NCI-H1092 (cell line): ENCODE results near the gene SLC6A9.
A peak's percentile ranks its signal among the peaks of the same experiment; 100 is the strongest.

Source experiments
- DNase-seq: peaks from one replicate; lab custom pipeline; 2025; lab: John Stamatoyannopoulos, UW

Gene SLC6A9

DNA sequence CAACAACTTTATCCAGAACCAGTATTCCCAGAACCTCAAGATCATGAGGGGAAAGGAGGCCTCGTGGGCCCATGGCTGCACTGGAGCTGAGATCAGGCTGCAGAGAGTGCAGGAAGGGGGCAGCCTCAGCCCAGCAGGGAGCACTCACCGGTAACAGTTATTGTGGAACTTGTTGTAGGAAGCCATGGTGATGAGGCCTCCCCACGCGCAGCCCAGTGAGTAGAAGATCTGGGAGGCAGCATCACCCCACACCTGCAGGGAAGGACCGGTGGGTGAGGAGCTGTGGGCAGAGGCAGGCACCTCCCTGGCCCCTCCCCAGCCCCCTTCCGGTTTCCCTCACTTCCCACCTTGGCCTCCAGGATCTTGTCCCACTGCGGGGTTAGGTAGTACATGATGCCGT, 29.1 kb downstream of the SLC6A9 start:
- no peak for DNase-seq

DNA sequence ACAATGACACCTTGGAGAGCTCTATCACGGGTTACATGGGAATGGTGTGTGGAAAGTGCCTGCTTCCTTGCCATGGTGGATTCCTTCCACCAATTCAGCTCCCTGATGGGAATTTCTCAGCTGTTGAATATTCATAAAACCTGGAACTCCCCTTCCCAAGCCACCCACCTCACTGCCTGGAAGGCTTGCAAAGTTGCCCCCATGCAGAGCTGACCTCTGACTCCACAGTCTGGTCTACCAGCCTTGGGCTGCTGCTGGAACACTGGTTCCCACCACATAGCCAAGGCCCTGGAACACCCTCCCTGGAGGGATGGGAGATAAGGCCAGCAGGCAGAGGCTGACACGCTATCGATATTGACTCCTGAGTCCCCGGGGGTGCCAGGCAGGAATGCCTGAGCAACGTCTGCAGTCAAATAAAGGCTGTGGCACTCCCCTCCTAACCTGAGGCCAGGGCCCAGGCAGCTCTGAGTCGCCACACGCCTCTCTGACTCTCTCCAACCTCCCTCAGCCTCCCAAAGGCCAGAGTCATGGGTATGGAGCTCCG, 31.1 kb downstream of the SLC6A9 start:
- no peak for DNase-seq

DNA sequence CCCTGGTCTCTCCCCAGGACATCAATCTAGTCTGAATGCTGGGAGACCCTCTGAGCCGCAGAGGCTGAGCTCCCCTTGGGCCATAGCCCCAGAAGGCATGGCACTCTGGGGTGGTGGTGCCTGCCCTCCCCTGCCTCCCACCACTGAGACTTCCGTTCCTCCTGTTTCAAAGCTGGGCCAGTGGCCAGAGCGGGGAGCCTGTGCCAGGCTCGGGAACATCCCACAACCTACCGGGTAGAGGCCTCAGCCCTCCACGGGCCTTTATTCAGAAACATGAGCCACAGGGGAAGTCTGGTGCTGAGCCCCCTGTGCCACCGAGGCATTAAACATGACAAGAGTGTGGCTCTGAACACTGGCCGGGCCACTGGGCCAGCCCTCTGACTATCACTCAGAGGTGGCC, 31.8 kb downstream of the SLC6A9 start:
- no peak for DNase-seq

DNA sequence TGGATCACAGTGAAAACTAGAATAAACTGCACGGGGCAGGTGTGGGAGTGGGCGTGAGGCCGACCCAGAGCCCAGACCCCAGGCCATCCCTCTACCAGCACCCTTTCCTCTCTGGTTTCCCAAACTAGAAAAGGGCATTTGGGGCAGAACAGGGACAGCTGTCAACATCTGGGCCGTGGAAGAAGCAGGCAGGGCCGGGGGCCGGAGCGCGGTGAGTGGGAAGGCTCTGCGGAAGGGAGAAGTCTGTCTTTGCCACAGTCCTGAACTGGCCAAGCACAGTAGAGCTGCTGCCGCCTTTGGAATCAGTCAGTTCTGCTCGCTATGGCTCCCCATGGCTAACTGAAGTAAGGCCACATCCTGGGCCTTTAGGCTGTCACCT, 33.3 kb downstream of the SLC6A9 start:
- no peak for DNase-seq

DNA sequence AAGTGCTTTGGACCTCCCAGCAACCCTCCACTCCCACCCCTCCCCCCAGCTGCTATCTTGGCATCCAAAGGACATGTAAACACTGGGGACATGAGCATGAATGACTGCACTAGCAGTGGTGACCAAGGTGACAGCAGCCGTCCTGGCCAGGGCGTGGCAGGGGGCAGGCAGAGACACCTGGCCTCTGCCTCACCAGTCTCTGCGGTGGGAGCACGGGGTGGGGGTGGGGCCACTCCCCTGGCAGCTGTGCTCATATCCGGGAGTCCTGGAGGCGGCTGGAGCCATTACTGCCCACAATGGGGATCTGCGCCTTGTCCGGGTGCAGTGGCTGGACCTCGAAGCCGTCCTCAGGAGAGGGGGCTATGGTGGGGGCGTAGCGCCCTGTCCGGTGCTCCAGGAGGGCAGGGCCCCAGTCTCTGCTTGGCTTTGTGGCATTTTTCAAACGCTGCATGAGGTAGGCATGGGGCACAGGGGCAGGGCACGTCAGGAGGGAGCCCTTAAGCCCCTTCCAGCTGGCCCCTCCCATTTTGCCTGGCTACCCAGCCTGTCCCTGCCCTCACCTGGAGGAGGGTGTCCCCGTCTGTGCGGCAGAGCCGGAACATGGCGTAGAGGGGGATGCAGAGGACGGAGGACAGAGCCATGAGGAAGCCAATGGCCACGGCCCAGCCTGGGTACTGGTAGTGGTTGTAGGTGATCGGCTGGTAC, 33.8 kb downstream of the SLC6A9 start:
- no peak for DNase-seq

DNA sequence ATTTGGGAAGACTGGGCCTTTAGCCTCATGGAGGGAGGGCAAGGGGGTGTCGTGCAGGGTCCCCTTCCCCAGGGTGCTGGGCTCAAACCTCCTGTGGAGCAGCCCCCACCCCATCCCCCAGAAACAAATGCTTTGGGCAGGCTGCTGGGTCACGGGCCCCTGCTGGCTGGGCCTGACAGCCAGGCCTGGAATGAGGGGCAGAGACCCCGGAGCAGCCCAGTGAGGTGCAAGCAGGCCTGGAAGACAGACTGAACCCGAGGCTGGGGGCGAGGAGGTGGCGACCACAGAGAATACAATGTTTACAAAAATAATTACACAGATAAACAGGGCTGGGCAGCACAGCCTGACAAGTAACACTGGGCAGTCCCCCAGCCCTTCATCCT, 34.5 kb downstream of the SLC6A9 start:
- DNase-seq: no peak

DNA sequence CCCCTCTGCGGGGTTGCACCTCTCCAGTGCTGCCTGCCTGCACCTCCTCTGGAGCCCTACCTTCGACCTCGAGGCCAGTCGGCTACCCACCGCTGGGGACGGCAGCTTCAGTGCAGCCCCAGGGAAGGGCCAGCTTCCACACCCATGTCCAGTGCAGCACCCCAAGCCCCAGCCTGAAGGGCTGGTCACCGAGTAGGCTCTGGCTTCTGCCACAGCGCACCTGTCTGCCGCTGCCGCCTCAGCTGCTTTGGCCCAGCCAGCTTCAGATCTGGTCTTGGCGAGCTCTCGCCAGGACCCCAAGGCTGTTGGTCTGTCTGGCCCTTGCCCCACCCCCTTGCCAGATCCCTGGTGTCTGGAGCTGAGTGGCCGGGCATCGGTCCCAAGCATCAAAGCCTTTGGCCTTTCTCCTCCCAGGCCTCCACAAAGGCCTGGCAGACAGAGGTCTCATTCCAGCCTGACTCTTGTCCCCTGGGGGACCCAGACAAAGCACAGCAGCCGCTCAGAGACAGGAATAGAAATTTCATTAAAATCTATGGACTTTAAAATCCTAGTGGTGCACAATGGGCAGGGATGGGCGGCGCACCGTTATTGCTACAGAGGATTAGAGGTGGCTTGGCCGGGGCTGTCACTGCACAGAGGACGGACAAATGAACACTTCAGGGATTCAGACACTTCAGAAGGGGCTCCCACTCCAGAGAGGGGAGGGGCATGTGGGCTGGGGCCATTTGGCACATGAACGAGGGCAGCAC, 35.1 kb downstream of the SLC6A9 start:
- DNase-seq: no peak

DNA sequence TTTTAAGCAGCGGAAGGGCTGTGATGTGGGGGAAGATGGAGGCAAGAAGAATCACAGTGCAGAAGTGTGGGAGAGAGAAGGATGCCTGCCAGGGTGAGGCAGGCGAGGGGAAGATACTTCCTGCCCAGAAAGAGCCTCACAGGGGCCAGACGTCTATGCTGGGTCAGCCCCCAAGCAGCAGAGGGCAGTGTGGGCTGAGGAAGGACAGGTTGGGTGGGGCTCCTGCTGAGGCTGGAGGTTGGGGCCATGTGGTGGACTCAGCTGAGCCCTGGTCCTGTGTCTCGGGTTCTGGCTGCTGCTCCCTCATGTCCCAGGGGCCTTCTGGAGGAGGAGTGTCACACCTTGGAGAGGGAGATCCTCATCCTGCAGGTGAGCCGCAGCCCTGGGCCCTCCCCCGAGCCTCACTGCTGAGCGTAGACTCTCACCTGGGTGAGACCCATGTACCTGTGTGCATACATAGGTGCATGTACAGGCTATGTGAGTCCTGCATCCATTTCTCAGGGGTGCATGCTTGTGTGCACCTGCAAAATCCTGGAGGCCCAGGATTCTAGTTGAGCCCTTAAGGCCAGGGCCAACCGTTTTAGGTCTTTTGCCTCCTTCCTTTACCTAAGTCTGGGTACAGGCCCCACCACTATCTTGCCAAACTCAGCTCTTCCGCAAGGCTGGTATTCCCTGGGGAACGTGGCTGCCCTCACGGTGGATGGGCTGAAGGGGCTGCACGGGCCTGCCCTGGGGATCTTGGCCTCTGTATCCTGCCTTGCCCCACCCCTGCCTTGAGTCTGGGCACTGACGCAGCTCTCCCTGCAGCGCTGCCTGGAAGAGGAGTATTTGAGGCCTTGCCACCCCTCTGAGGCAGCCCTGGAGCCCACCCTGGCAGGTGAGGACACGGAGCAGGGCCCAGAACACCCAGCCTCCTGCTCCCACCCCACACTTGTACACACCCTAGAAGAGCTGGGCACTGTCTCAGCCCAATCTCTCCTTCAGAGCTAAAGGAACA, 36.2 kb downstream of the SLC6A9 start:
- DNase-seq: no peak

DNA sequence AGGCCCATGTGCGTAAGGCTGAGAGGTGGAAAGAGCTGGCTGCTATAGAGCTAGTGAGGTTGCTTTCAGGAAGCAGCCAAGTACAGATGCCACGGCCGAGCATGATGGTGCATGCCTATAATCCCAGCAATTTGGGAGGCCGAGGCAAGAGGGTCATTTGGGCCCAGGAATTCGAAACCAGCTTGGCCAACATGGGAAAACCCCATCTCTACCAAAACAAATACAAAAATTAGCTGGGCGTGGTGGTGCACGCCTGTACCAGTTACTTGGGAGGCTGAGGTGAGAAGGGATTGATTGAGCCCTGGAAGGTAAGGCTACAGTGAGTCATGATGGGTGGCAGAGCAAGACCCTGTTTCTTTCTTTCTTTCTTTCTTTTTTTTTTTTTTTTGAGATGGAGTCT, 37.2 kb downstream of the SLC6A9 start:
- DNase-seq: no peak

DNA sequence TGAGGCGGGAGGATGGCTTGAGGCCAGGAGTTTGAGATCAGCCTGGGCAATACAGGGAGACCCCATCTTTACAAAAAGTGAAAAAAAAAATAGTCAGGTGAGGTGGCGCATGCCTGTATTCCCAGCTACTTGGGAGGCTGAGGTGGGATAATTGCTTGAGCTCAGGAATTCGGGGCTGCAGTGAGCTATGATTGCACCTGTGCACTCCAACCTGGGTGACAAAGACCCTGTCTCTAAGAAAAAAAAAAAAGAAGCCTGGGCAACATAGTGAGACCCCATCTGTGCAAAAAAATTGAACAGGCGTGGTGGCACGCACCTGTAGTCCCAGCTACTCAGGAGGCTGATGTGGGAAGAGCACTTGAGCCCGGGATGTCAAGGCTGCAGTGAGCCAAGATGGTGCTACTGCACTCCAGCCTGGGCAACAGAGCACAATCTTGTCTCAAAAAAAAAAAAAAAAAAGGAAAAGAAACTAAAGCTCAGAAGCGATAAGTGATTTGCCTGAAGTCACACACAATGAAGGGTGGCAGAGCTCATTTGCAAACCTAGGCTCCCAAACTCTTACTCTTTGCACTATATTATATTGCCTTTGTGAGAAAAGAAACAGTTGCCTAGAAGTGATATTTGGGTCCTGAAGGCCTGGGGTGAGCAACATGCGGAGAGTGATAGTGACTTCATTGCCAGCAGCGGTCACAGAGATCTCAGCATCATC, 37.9 kb downstream of the SLC6A9 start:
- no peak for DNase-seq

DNA sequence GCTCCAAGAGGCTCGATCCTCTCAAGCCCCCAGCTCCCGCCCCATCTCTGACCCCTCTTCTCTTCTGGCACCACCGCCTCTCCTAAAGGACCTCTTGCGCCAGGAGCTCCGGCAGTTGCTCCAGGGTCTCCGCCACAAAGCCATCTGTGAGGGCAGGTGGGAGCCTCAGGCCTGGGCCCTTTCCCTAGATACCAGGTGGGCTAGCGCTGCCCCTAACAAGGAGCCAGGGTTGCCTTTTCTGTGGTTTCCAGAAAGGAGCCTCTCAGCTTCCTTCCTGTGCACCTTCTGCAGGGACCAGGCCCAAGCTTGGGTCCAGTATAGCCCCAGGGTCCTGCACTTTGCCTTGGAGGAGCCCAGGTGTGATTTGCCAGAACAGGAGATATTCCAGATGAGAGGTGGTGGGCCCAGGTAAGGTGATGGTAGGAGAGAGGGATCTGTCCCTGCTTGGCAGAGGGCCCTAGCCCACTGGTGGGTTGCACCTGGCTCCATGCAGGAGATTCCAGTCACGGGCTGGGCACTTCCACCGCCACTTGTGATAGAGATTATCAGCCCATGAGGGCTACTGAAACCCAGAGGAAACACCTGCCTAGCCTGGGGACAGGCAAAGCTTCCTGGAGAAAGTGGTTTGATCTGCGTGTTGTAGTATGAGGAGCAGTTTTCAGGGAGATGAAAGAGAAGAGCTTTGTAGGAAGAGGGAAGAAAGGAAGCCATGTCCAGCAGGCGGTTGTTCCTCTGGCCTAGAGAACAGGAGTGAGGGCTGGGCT, 38.8 kb downstream of the SLC6A9 start:
- no peak for DNase-seq

DNA sequence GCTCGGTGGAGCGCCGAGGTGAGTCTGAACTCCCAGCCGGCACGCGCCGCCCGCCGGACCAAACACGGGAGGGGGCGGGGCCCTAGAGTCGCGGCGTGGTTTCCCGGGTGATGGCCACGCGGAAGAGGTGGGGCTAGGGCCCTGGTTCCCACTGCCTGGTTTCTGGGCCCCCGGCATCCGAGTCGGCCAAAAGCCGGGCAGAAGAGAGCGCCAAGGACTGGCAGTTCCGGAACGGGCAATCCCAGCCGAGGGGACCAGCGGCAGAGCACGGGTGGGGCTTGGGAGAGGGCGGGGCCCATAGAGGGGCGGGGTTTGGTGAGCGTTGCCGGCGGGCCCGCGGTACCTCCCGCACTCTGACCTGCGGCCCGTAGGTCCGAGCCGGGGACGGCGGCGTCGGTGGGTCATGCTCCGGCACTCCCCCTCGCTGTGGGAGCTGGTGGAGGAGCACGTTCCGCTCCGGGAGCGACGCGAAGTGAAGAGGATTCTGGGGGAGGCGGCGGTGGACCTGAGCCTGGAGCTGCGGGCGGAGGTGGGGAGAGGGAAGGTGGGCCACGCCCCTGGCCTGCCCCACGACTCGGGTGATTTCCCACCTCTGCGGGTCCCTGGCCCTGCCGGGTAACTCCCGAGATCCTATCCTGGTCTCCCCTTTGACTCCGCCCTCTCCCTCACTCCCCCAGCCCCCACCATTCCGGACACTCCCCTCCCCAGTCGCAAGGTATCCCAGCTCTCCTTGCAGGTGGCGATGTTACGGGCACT, 39.6 kb downstream of the SLC6A9 start, which contains the start of gene CCDC24:
Gene CCDC24 (plus strand): TSS at position 124 of the 756 bp plus-strand sequence. CDS start 280 bp downstream, at position 404.
- DNase-seq: peak; percentile 51

DNA sequence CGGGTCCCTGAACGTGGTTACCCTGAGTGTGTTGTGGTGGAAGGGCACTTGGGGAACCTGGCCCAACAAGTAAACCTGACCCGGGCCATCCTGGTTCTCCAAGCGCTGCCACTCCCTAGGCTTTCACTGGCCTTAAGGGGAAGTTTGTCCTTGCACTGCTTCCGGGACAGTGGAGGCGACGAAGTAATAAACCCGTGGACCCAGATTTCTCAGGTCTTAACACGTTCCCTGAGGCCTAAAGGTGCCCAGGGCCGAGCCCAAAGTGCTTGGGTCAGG, 40.1 kb downstream of the SLC6A9 start:
- DNase-seq: no peak

DNA sequence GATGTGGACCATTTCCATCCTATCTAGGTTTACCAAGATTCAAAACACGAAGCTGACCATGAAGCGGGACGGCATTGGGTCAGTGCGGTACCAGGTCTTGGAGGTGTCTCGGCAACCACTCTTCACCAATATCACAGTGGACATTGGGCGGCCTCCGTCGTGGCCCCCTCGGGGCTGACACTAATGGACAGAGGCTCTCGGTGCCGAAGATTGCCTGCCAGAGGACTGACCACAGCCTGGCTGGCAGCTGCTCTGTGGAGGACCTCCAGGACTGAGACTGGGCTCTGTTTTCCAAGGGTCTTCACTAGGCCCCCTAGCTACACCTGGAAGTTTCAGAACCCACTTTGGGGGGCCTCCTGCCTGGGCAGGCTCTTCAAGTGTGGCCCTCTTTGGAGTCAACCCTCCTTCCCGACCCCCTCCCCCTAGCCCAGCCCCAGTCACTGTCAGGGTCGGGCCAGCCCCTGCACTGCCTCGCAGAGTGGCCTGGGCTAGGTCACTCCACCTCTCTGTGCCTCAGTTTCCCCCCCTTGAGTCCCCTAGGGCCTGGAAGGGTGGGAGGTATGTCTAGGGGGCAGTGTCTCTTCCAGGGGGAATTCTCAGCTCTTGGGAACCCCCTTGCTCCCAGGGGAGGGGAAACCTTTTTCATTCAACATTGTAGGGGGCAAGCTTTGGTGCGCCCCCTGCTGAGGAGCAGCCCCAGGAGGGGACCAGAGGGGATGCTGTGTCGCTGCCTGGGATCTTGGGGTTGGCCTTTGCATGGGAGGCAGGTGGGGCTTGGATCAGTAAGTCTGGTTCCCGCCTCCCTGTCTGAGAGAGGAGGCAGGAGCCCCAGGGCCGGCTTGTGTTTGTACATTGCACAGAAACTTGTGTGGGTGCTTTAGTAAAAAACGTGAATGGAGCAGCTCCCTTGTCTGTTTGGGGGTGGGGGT, 40.7 kb downstream of the SLC6A9 start:
- DNase-seq: no peak

DNA sequence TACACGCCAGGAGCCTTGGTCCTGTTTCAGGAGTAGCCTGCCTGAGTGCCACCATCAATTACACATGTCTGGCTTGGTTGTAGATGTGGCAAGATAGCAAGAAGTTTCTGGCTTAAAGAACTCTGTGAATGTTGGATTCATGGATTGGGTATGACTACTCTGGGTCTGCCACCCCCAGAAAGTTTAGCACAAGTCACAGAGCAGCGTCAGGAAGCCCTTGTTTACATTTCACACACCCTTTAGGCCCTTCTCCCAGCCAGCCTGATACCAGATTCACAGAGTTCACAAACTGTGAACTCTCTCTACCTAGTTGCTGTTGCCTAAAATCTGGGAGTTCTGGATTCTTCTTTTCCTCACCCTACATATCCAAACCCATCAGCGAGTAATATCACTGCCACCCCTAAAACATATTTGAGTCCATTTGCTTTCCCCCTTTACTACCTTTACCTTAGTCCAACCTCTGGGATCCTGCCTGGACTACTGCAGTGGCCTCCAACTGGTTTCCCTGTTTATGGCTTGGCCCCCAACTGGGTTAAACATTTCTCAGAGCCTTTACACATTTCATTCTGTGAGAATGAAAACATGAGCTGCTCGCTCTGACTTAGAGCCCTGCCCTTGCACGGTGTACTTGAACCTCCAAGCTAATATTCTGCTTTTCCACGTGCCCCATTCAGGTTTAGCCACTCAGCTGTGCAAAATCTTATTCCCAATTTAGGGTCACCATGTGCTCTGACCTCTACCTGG, 43.9 kb downstream of the SLC6A9 start:
- no peak for DNase-seq

DNA sequence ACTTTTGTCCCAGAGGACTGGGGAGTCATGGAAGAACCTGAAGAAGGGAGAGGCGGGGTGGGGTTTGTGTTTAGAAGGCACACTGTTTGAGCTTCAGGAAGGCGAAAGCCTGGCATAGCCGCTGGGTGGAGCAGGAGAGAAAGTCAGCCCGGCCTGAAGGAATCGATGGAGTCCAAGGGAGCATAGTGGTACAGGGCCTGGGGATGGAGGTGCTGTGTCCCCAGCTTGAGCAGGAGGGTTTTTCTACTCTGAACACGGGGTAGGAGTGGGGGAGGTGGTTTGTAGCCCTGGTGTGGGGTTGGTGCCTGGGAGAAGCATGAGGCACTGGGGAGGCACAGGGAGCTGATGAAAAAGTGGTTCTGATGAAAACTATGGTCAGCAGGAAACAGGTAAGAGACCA, 44.5 kb downstream of the SLC6A9 start:
- no peak for DNase-seq

DNA sequence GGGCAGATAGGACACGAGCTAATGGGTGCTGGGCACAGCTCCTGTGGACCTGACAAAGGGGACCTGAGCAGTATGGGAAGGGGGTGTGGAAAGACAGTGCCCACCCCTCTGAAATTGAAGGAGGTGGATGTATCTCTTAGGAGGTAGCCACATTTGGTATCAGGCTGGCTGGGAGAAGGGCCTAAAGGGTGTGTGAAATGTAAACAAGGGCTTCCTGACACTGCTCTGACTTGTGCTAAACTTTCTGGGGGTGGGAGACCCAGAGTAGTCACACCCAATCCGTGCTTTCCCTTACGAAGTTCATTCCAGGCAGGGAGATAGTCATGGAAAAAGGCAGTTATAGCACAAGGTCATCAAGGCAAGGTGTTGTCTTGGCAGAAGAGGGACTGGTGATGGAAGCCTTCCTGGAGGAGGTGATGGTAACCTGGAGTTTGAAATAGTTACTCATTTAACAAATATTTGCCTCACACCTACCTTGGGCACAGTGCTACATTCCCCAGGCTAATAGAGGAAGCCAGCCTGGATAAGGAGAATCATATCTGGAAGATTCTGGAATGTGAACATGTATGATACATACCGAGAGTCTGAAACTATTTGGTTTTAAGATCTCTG, 45.2 kb downstream of the SLC6A9 start:
- no peak for DNase-seq

DNA sequence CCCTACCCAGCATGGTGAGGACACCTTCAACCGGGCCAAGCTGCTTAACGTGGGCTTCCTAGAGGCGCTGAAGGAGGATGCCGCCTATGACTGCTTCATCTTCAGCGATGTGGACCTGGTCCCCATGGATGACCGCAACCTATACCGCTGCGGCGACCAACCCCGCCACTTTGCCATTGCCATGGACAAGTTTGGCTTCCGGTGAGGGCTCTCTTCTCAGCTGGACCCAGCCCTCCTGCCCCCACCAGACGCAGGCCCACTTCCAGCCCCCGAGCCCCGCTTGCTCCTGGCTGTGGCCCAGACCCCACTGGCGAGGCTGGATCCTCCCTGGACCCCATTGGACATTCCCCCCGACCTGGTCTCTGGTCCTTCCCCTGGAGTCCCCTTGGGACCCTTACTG, 46.4 kb downstream of the SLC6A9 start:
- DNase-seq: no peak
